ENCODE data around the gene KCNQ1.

KCNQ1 gene

DNA sequence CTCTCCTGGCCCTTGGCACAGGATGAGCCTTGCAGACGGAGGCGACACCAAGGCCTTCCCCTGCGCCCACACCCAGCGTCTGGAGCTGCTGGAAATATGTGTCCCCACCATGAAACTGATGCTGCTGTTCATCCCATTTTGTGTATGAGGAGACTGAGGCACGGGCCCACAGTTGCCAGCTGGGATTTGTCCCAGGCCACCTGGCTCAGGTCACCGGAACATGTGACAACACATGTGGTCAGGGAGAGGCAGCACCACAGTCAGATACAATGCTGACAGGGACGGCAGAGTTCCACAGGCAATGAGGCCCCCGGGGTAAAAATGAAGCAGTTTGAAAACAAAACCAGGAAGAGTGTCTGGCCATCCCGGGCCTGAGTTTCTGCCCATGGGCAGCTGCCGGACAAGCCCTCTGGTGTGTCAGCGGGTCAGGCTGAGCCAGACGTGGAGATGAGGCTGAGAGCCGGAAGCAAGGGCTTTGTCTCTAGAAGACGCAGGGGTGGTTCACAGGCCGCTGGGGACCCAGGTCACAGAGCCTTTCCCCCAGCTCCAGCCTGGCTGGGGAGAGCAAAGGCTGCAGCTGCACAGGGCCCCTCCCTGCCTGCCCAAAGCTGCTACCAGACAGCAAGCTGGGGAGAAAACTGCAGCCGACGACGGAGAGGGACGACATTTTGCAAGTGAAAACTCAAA lies 360.0 kb downstream of the KCNQ1 start:
- no peaks in the 10 kb centered on the region for H3K9me3 ChIP-seq (ENCODE audit: insufficient read depth, low read length, severe bottlenecking)
- H3K27ac ChIP-seq (ENCODE audit: low read length): no peak overlapping the region
- no peak overlapping the region for H3K9ac ChIP-seq (ENCODE audit: low read depth, low read length)
- H4K20me1 ChIP-seq (ENCODE audit: insufficient read depth, low read length): peaks cover 5% of the 10 kb centered on the region; the same call in 1 of the 2 replicates
- H3K79me2 ChIP-seq (ENCODE audit: insufficient read depth, low read length): no peaks in the 10 kb centered on the region
- no peaks in the 10 kb centered on the region for H3K4me1 ChIP-seq (ENCODE audit: insufficient read depth, low read length)
- H2AFZ ChIP-seq (ENCODE audit: low read depth, low read length): no peak overlapping the region
- TF ChIP-seq, protein P1, sequence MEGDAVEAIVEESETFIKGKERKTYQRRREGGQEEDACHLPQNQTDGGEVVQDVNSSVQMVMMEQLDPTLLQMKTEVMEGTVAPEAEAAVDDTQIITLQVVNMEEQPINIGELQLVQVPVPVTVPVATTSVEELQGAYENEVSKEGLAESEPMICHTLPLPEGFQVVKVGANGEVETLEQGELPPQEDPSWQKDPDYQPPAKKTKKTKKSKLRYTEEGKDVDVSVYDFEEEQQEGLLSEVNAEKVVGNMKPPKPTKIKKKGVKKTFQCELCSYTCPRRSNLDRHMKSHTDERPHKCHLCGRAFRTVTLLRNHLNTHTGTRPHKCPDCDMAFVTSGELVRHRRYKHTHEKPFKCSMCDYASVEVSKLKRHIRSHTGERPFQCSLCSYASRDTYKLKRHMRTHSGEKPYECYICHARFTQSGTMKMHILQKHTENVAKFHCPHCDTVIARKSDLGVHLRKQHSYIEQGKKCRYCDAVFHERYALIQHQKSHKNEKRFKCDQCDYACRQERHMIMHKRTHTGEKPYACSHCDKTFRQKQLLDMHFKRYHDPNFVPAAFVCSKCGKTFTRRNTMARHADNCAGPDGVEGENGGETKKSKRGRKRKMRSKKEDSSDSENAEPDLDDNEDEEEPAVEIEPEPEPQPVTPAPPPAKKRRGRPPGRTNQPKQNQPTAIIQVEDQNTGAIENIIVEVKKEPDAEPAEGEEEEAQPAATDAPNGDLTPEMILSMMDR (IDR thresholded peaks at IDR 0.05; ENCODE audit: borderline replicate concordance, extremely low read depth, low read length, poor library complexity, severe bottlenecking): no peak
- no peak for TF ChIP-seq EZH2 (IDR thresholded peaks at IDR 0.05; ENCODE audit: borderline replicate concordance, low read depth, low read length, severe bottlenecking)
- no peak for DNase-seq
- no peaks in the 10 kb centered on the region for H3K36me3 ChIP-seq (ENCODE audit: insufficient read depth, low read length)
- ATAC-seq (ENCODE audit: insufficient read depth, low read depth): no peak
- H3K27me3 ChIP-seq (ENCODE audit: insufficient read depth, low read length, poor library complexity): no peaks in the 10 kb centered on the region
- no peak overlapping the region for H3K4me3 ChIP-seq (ENCODE audit: low read depth in 1 of 2, low read length in 2 of 2)
- H3K4me2 ChIP-seq (ENCODE audit: insufficient read depth, low read length): no peak overlapping the region

- peaks cover 5% of the 10 kb centered on the region; the same call in 1 of the 2 replicates for H4K20me1 ChIP-seq (ENCODE audit: insufficient read depth, low read length)
- TF ChIP-seq EZH2 (IDR thresholded peaks at IDR 0.05; ENCODE audit: borderline replicate concordance, low read depth, low read length, severe bottlenecking): no peak
- TF ChIP-seq, protein P1 (IDR thresholded peaks at IDR 0.05; ENCODE audit: borderline replicate concordance, extremely low read depth, low read length, poor library complexity, severe bottlenecking): no peak
- no peaks in the 10 kb centered on the region for H3K79me2 ChIP-seq (ENCODE audit: insufficient read depth, low read length)
- no peaks in the 10 kb centered on the region for H3K4me1 ChIP-seq (ENCODE audit: insufficient read depth, low read length)
- no peak overlapping the region for H3K4me3 ChIP-seq (ENCODE audit: low read depth in 1 of 2, low read length in 2 of 2)
- H3K4me2 ChIP-seq (ENCODE audit: insufficient read depth, low read length): no peak overlapping the region
- no peaks in the 10 kb centered on the region for H3K27me3 ChIP-seq (ENCODE audit: insufficient read depth, low read length, poor library complexity)
- no peak for DNase-seq
- no peak for ATAC-seq (ENCODE audit: insufficient read depth, low read depth)
- no peak overlapping the region for H3K27ac ChIP-seq (ENCODE audit: low read length)
- H2AFZ ChIP-seq (ENCODE audit: low read depth, low read length): no peak overlapping the region
- H3K9me3 ChIP-seq (ENCODE audit: insufficient read depth, low read length, severe bottlenecking): no peaks in the 10 kb centered on the region
- H3K9ac ChIP-seq (ENCODE audit: low read depth, low read length): no peak overlapping the region
- H3K36me3 ChIP-seq (ENCODE audit: insufficient read depth, low read length): no peaks in the 10 kb centered on the region
Measured at GRCh38 chr11:2805388-2806056, 360.7 kb downstream of the KCNQ1 start.

DNA sequence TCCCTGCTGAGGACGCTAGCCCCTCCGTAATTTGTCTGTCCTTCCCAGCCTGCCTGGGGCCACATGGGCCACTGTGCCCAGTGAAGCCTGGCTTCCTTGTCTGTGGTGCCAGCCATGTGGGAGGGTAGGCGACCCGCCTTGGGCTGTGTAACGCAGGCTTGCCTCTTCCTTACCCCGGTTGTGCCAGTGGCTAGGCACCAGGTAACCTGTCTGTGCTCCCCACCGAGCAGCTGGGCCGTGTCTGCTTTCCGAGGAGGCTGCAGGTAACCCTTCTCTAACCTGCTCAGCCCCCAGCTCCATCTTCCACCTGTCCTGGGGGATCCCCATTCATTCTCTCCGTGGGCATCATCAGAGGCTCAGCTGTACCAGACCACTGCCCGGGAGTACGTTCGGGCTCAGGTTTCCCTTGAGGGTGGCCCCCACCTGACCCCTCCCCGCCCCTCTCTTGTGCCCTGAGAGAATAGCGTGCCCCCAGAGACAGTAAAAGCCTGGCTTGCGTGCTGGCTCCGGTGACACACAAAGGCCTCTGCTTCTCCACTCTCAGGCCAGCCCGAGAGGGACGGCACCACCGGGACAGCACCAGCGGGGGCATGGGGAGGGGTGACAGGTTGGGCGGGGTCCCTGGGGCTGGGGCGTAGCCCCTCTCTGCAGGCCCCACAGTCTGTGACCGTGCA lies 361.7 kb downstream of the KCNQ1 start:
- no peak for ATAC-seq (ENCODE audit: insufficient read depth, low read depth)

More for the DNA sequence above, 361.7 kb downstream of the KCNQ1 start:
- Histone ChIP-seq H4K20me1 (ENCODE audit: insufficient read depth, low read length) (peaks cover 5% of the 10 kb centered on the region; the same call in 1 of the 2 replicates), H3K9ac (ENCODE audit: low read depth, low read length) (no peak overlapping the region), H3K9me3 (ENCODE audit: insufficient read depth, low read length, severe bottlenecking) (no peaks in the 10 kb centered on the region), H3K4me1 (ENCODE audit: insufficient read depth, low read length) (no peaks in the 10 kb centered on the region), H3K36me3 (ENCODE audit: insufficient read depth, low read length) (no peaks in the 10 kb centered on the region), H2AFZ (ENCODE audit: low read depth, low read length) (no peak overlapping the region), H3K79me2 (ENCODE audit: insufficient read depth, low read length) (no peaks in the 10 kb centered on the region), H3K4me3 (ENCODE audit: low read depth in 1 of 2, low read length in 2 of 2) (no peak overlapping the region), H3K27me3 (ENCODE audit: insufficient read depth, low read length, poor library complexity) (no peaks in the 10 kb centered on the region), H3K27ac (ENCODE audit: low read length) (no peak overlapping the region), H3K4me2 (ENCODE audit: insufficient read depth, low read length) (no peak overlapping the region)
- TF ChIP-seq, protein P1 (IDR thresholded peaks at IDR 0.05; ENCODE audit: borderline replicate concordance, extremely low read depth, low read length, poor library complexity, severe bottlenecking): no peak
- TF ChIP-seq EZH2 (IDR thresholded peaks at IDR 0.05; ENCODE audit: borderline replicate concordance, low read depth, low read length, severe bottlenecking): no peak
- no peak for DNase-seq
